Erythroblast (primary cell): ENCODE results near the gene ANK3.

Experiments used
- GATA1 ChIP-seq: IDR thresholded peaks from 2 replicates; pipeline ENCODE4 v1.6.1; 2011; ENCODE audit warnings: low read depth, mild to moderate bottlenecking, control low read depth, low read length, moderate library complexity
- POLR2A ChIP-seq: IDR thresholded peaks from 2 replicates; pipeline ENCODE4 v1.6.1; 2011; ENCODE audit warnings: mild to moderate bottlenecking, low read length

DNA sequence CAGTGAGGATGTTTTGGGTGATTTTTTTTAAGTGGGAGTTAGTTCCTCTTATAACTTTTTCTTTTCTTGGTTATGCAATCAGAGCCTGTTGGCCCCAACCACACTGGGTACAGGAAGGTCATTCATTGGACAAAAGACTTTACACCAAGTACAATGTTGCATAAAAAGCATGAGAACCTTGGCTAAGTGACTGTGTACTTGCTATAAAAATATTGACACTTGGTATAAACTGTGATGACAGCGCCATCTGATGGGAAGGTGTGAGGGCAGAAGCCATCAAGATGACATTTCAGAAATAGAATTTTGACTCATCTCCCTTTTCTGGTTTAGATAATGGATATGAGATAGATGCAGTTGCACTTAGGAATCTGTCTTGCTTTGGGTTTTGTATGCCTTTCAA lies 357.0 kb downstream of the ANK3 start:
- TF ChIP-seq POLR2A (no peak), GATA1 (no peak)
